Measurements from ENCODE around the gene KLF3. TPM values are rescaled to one million over a fixed set of nuclear protein-coding genes. Genes with fewer than 3 reads are reported as not detected.
A peak's percentile ranks its signal among the peaks of the same experiment; 100 is the strongest.
"Not testable (repeated sequence)": the region's sequence is repeated elsewhere in the genome, so short reads cannot be mapped to it uniquely, and the experiment has no call there.

KLF3 gene
- total and polyA plus RNA-seq, 7 experiments from 2014 or later: 21.0 to 142 (median 120) TPM

- H3K4me3 Mint-ChIP-seq: peak overlapping the region in 8 of 10 donors; percentile 9 to 57 (median 39)
- Histone ChIP-seq H3K9me3 (ENCODE audit: control insufficient read depth in 2 of 3, low read length in 3 of 3) (no peaks in the 10 kb centered on the region), H3K27ac (ENCODE audit: low read depth, low read length) (no peak overlapping the region), H3K36me3 (ENCODE audit: control insufficient read depth in 2 of 3, insufficient read depth in 3 of 3, low read length in 3 of 3) (no peaks in the 10 kb centered on the region), H3K4me1 (ENCODE audit: control insufficient read depth in 2 of 2, insufficient read depth in 2 of 2, low read length in 2 of 2) (peaks cover 0 to 9% of the 10 kb centered on the region in 2 donors), H3K4me3 (ENCODE audit: low read length) (no peak overlapping the region), H3K27me3 (ENCODE audit: control insufficient read depth in 2 of 2, insufficient read depth in 2 of 2, low read length in 2 of 2) (no peaks in the 10 kb centered on the region)
- H3K4me1 Mint-ChIP-seq: peaks cover 8 to 27% (median 21%) of the 10 kb centered on the region in 7 donors
- peaks cover 0 to 17% (median 0%) of the 10 kb centered on the region in 5 donors for H3K36me3 Mint-ChIP-seq
- DNase-seq (peak in 7 of 9 donors; percentile 26 to 59 (median 33)), ATAC-seq (peak; percentile 67)
- peak overlapping the region in 7 of 9 donors; percentile 53 to 81 (median 70) for H3K27ac Mint-ChIP-seq
- ChIA-PET CTCF (interaction anchor here (0.6 to 1.1 kb wide), 4 partner anchors 12 to 61 kb away, joined by 3 to 4 read pairs (median 3); no protein-coding TSS in a partner anchor), POLR2A (interaction anchor here (0.6 to 1.5 kb wide), 6 partner anchors 17 to 112 kb away, joined by 3 read pairs; no protein-coding TSS in a partner anchor)
- H3K9me3 Mint-ChIP-seq: no peaks in the 10 kb centered on the region
- H3K27me3 Mint-ChIP-seq: peaks cover 0 to 4% (median 0%) of the 10 kb centered on the region in 5 donors
- intact Hi-C loops (cut with micrococcal nuclease): loop anchor here in 1 of 2 donors (2.0 kb wide), 2 partner anchors 41 to 49 kb away; no protein-coding TSS in a partner anchor
These were observed 38.5 kb upstream of the KLF3 start for GRCh38 chr4:38625508-38625907.

- Mint-ChIP-seq H3K4me1 (peaks cover 4 to 27% (median 17%) of the 10 kb centered on the region in 7 donors), H3K36me3 (peaks cover 0 to 17% (median 0%) of the 10 kb centered on the region in 5 donors)
- H3K36me3 ChIP-seq (ENCODE audit: control insufficient read depth in 2 of 3, insufficient read depth in 3 of 3, low read length in 3 of 3); H3K9me3 ChIP-seq (ENCODE audit: control insufficient read depth in 2 of 3, low read length in 3 of 3); intact Hi-C loops (cut with micrococcal nuclease); H3K9me3 Mint-ChIP-seq; H3K4me1 ChIP-seq (ENCODE audit: control insufficient read depth in 2 of 2, insufficient read depth in 2 of 2, low read length in 2 of 2); H3K27ac ChIP-seq (ENCODE audit: low read depth, low read length); H3K27me3 Mint-ChIP-seq; H3K27me3 ChIP-seq (ENCODE audit: control insufficient read depth in 2 of 2, insufficient read depth in 2 of 2, low read length in 2 of 2); H3K4me3 Mint-ChIP-seq; H3K4me3 ChIP-seq (ENCODE audit: low read length); ATAC-seq; DNase-seq; POLR2A ChIA-PET; H3K27ac Mint-ChIP-seq: not testable (repeated sequence)
- CTCF ChIA-PET: interaction anchor here (1.2 kb wide), 1 partner anchor 42 kb away, joined by 3 read pairs; no protein-coding TSS in a partner anchor
These were observed 37.0 kb upstream of the KLF3 start for GRCh38 chr4:38626901-38627444.

GRCh38 chr4:38630519-38630918 is 33.5 kb upstream of the KLF3 start:
- H3K36me3 Mint-ChIP-seq: peaks cover 0 to 20% (median 9%) of the 10 kb centered on the region in 5 donors
- DNase-seq (no peak), ATAC-seq (no peak)
- H3K27me3 ChIP-seq (ENCODE audit: control insufficient read depth in 2 of 2, insufficient read depth in 2 of 2, low read length in 2 of 2): no peaks in the 10 kb centered on the region
- peak overlapping the region in 1 of 9 donors; percentile 49 for H3K27ac Mint-ChIP-seq
- POLR2A ChIA-PET: interaction anchor here (0.6 to 1.2 kb wide), 3 partner anchors 8 to 16 kb away, joined by 3 to 4 read pairs (median 4); no protein-coding TSS in a partner anchor
- peaks cover 0 to 5% (median 0%) of the 10 kb centered on the region in 5 donors for H3K27me3 Mint-ChIP-seq
- no peaks in the 10 kb centered on the region for H3K9me3 Mint-ChIP-seq
- H3K4me3 Mint-ChIP-seq: no peak overlapping the region
- H3K9me3 ChIP-seq (ENCODE audit: control insufficient read depth in 2 of 3, low read length in 3 of 3): no peaks in the 10 kb centered on the region
- H3K36me3 ChIP-seq (ENCODE audit: control insufficient read depth in 2 of 3, insufficient read depth in 3 of 3, low read length in 3 of 3): no peaks in the 10 kb centered on the region
- H3K4me3 ChIP-seq (ENCODE audit: low read length): no peak overlapping the region
- intact Hi-C loops (cut with micrococcal nuclease): no loop called here
- H3K4me1 Mint-ChIP-seq: peaks cover 1 to 15% (median 13%) of the 10 kb centered on the region in 7 donors
- peaks cover 0 to 5% of the 10 kb centered on the region in 2 donors for H3K4me1 ChIP-seq (ENCODE audit: control insufficient read depth in 2 of 2, insufficient read depth in 2 of 2, low read length in 2 of 2)
- H3K27ac ChIP-seq (ENCODE audit: low read depth, low read length): no peak overlapping the region
- CTCF ChIA-PET: interaction anchor here (0.6 to 1.5 kb wide), 3 partner anchors 10 to 310 kb away, joined by 3 to 5 read pairs (median 3); no protein-coding TSS in a partner anchor

- Histone ChIP-seq H3K36me3 (ENCODE audit: control insufficient read depth in 2 of 3, insufficient read depth in 3 of 3, low read length in 3 of 3) (no peaks in the 10 kb centered on the region), H3K4me3 (ENCODE audit: low read length) (no peak overlapping the region), H3K27me3 (ENCODE audit: control insufficient read depth in 2 of 2, insufficient read depth in 2 of 2, low read length in 2 of 2) (no peaks in the 10 kb centered on the region), H3K27ac (ENCODE audit: low read depth, low read length) (no peak overlapping the region), H3K9me3 (ENCODE audit: control insufficient read depth in 2 of 3, low read length in 3 of 3) (no peaks in the 10 kb centered on the region), H3K4me1 (ENCODE audit: control insufficient read depth in 2 of 2, insufficient read depth in 2 of 2, low read length in 2 of 2) (no peaks in the 10 kb centered on the region)
- ATAC-seq (no peak), DNase-seq (no peak)
- intact Hi-C loops (cut with micrococcal nuclease): no loop called here
- CTCF ChIA-PET: no interaction called here
- Mint-ChIP-seq H3K36me3 (peaks cover 0 to 16% (median 9%) of the 10 kb centered on the region in 5 donors), H3K27ac (peak overlapping the region in 2 of 9 donors; percentile 41 to 88), H3K4me1 (peaks cover 0 to 14% (median 7%) of the 10 kb centered on the region in 7 donors), H3K4me3 (no peak overlapping the region), H3K9me3 (no peaks in the 10 kb centered on the region), H3K27me3 (peaks cover 0 to 28% (median 0%) of the 10 kb centered on the region in 5 donors)
- POLR2A ChIA-PET: interaction anchor here (0.7 kb wide), 1 partner anchor 119 kb away, joined by 3 read pairs; no protein-coding TSS in a partner anchor
These were observed 29.8 kb upstream of the KLF3 start for GRCh38 chr4:38634047-38634759.

- Histone ChIP-seq H3K36me3 (ENCODE audit: control insufficient read depth in 2 of 3, insufficient read depth in 3 of 3, low read length in 3 of 3) (no peaks in the 10 kb centered on the region), H3K27ac (ENCODE audit: low read depth, low read length) (no peak overlapping the region), H3K4me3 (ENCODE audit: low read length) (no peak overlapping the region), H3K9me3 (ENCODE audit: control insufficient read depth in 2 of 3, low read length in 3 of 3) (no peaks in the 10 kb centered on the region), H3K27me3 (ENCODE audit: control insufficient read depth in 2 of 2, insufficient read depth in 2 of 2, low read length in 2 of 2) (no peaks in the 10 kb centered on the region), H3K4me1 (ENCODE audit: control insufficient read depth in 2 of 2, insufficient read depth in 2 of 2, low read length in 2 of 2) (no peaks in the 10 kb centered on the region)
- intact Hi-C loops (cut with micrococcal nuclease): no loop called here
- no peak for ATAC-seq
- H3K4me1 Mint-ChIP-seq: peaks cover 0 to 10% (median 7%) of the 10 kb centered on the region in 7 donors
- DNase-seq: no peak
- POLR2A ChIA-PET: interaction anchor here (0.6 to 4.7 kb wide), 4 partner anchors 15 to 130 kb away, joined by 3 to 17 read pairs (median 4); no protein-coding TSS in a partner anchor
- CTCF ChIA-PET: no interaction called here
- peaks cover 0 to 14% (median 7%) of the 10 kb centered on the region in 5 donors for H3K36me3 Mint-ChIP-seq
- no peak overlapping the region for H3K27ac Mint-ChIP-seq
- peaks cover 0 to 11% (median 4%) of the 10 kb centered on the region in 11 donors for H3K9me3 Mint-ChIP-seq
- H3K27me3 Mint-ChIP-seq: peaks cover 0 to 62% (median 0%) of the 10 kb centered on the region in 5 donors
- H3K4me3 Mint-ChIP-seq: no peak overlapping the region
These were observed 24.8 kb upstream of the KLF3 start for GRCh38 chr4:38639242-38639641.

GRCh38 chr4:38641811-38642210 is 22.2 kb upstream of the KLF3 start:
- POLR2A ChIA-PET: interaction anchor here (0.7 to 2.2 kb wide), 3 partner anchors 132 to 693 kb away, joined by 3 to 4 read pairs (median 4); no protein-coding TSS in a partner anchor
- no peaks in the 10 kb centered on the region for H3K9me3 ChIP-seq (ENCODE audit: control insufficient read depth in 2 of 3, low read length in 3 of 3)
- Mint-ChIP-seq H3K9me3 (peaks cover 0 to 11% (median 6%) of the 10 kb centered on the region in 11 donors), H3K36me3 (peaks cover 0 to 8% (median 6%) of the 10 kb centered on the region in 5 donors), H3K4me1 (peaks cover 0 to 7% (median 6%) of the 10 kb centered on the region in 7 donors), H3K4me3 (no peak overlapping the region), H3K27ac (no peak overlapping the region), H3K27me3 (peaks cover 0 to 67% (median 0%) of the 10 kb centered on the region in 5 donors)
- no peaks in the 10 kb centered on the region for H3K4me1 ChIP-seq (ENCODE audit: control insufficient read depth in 2 of 2, insufficient read depth in 2 of 2, low read length in 2 of 2)
- intact Hi-C loops (cut with micrococcal nuclease): no loop called here
- CTCF ChIA-PET: interaction anchor here (1.6 kb wide), 1 partner anchor 13 kb away, joined by 4 read pairs; no protein-coding TSS in a partner anchor
- no peaks in the 10 kb centered on the region for H3K36me3 ChIP-seq (ENCODE audit: control insufficient read depth in 2 of 3, insufficient read depth in 3 of 3, low read length in 3 of 3)
- H3K27me3 ChIP-seq (ENCODE audit: control insufficient read depth in 2 of 2, insufficient read depth in 2 of 2, low read length in 2 of 2): no peaks in the 10 kb centered on the region
- ATAC-seq (no peak), DNase-seq (no peak)
- H3K27ac ChIP-seq (ENCODE audit: low read depth, low read length): no peak overlapping the region
- H3K4me3 ChIP-seq (ENCODE audit: low read length): no peak overlapping the region

Data from naive thymus-derived CD4-positive, alpha-beta T cell (primary cell).